GM18520 (cell line): ENCODE data around the gene GRHPR.
"Not testable (repeated sequence)": the region's sequence is repeated elsewhere in the genome, so short reads cannot be mapped to it uniquely, and the experiment has no call there.

Experiments used
- ATAC-seq: cut with Tn5 transposase; IDR thresholded peaks from one replicate; pipeline ENCODE4 v1.9.1; 2021; ENCODE audit not compliant: unreplicated experiment

Gene GRHPR

DNA sequence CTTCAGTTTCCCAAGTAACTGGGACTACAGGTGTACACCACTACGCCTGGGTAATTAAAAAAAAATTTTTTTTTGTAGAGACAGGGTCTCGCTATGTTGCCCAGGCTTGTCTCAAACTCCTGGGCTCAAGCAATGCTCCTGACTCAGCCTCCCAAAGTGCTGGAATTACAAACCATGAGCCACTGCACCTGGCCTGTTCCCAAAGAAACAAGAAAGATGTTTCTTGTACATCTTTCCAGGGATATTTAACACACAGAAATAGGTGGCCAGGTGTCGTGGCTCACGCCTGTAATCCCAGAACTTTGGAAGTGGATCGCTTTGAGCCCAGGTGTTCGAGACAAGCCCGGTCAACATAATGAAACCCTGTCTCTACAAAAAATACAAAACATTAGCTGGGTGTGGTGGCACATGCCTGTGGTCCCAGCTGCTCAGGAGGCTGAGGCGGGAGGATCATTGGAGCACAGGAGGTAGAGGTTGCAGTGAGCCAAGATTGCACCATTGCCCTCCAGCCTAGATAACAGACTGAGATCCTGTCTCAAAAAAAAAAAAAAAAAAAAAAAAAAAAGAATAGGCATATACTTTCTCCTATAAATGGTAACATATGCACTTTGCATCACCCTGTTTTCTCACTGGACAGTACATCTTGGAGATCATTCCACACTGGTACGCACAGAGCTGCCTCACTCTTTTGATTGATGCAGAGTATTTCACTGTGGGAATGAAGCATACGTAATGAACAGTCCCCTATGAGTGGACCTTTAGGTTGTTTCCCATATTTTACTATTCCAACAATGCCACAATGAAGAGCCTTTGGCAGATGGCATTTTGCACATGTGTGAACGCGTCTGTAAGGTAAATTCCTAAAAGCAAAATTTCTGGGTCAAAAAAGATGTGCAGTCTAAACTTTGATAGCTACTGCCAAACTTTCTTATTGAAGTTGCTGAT lies 2.0 kb upstream of the GRHPR start:
- ATAC-seq, result no peak

DNA sequence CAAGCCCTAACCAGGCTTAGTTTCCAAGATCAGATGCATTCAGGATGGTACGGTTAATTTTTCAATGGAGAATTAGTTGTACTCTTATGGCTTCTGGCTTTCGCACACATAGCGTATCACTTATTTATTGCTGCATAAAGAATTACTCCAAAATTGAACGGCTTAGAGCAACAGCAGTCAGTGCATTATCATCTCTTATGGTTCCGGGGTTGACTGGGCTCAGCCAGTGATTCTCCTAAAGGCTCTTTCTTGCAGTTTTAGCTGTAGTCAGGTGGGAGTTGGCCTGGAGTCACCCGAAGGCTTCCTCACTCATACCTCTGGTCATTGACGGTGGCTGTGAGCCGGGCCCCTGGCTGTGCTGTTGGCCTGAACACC lies 595 bp upstream of the GRHPR start:
- ATAC-seq, result no peak

DNA sequence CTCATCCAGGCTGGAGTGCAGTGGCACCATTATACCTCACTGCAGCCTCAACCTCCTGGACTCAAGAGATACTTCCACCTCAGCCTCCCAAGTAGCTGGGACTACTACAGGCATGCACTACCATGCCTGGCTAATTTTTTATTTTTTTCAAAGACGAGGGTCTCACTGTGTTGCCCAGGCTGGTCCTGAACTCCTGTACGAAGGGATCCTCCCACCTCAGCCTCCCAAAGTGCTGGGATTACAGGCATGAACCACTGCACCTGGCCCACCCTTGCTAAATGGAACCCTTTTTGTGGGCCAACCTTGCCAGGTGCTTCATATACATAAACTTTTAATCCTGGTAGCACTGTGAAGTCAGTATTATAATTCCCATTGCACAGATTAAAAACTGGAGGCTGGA lies 1.0 kb downstream of the GRHPR start:
- ATAC-seq, result no peak

DNA sequence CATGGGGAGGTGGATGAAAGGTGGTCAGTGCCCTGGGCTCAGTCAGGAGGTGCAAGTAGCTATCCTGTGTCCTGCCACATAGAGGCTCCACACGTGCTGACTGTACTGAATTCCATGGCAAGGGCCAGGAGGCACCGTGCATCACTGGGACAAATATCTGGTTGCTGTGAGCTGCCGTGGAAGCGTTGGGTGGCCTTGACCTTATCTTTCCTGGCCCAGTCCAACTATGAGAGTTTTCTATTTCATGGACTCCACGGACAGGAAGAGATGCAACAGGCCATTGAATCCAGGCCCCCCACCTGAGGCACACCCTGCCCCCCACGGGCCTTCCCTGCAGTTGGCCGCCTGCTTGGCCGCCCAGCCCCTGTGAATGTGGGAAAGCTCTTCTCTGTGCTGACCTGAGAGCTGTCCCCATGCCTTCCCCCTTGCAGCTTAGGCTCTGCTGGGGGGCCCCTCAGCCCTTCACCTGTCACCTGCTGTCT lies 1.7 kb downstream of the GRHPR start:
- no peak for ATAC-seq

DNA sequence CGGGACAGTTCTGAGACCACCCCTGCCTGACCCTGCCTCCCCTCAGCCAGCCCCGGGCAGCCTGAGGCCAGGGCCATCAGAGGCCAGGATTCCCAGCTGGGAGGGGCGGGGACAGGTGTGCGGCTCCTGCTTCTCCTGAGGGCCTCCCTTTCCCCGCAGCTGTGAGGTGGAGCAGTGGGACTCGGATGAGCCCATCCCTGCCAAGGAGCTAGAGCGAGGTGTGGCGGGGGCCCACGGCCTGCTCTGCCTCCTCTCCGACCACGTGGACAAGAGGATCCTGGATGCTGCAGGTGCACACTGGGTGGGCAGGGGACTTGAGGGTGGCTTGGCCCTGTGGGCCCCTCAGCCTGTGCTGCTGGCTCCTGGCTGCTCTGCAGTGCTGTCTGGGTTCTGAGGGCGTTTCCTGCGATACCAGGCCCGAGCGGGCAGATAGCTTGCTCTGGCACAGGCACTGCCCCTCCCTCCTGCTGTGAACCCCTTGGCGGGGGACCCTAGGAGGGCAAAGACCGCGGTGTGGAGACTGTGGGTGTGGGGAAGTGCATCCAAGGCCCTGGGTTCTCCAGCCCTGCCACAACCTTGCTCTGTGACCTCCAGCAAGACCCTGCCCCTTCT lies 2.3 kb downstream of the GRHPR start:
- ATAC-seq, result no peak

DNA sequence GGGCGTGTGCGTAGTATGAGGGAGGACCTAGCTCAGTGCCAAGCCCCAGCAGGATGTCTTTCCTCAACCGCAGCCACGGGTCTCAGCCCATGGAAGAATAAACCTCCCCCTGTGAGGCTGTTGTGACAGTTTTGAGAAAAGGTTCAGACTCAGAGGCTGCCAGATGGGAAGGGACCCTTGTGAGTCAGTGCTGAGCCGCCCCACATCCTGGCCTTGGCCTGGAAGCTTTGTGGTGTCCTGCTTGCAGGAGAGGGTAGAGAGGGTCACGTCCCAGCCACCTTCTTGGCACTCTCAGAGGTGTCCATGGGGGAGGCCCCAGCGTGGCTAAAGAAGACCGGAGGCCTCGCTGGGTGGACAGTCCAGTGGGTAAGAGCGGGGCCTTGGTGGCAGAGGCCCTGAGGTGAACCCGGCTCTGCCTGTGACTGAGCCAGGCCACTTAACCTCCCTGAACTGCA lies 2.8 kb downstream of the GRHPR start:
- ATAC-seq, result no peak

DNA sequence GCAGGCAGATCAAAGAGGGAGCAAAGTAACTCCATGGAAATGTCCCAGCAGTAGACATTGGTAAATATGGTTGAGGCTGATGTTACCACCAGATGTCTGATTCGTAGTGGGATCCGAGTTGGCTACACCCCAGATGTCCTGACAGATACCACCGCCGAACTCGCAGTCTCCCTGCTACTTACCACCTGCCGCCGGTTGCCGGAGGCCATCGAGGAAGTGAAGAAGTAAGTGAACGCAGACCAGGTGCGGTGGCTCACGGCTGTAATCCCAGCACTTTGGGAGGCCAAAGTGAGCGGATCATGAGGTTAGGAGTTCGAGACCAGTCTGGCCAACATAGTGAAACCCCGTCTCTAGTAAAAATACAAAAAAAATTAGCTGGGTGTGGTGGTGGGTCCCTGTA lies 3.9 kb downstream of the GRHPR start:
- not testable (repeated sequence) for ATAC-seq

DNA sequence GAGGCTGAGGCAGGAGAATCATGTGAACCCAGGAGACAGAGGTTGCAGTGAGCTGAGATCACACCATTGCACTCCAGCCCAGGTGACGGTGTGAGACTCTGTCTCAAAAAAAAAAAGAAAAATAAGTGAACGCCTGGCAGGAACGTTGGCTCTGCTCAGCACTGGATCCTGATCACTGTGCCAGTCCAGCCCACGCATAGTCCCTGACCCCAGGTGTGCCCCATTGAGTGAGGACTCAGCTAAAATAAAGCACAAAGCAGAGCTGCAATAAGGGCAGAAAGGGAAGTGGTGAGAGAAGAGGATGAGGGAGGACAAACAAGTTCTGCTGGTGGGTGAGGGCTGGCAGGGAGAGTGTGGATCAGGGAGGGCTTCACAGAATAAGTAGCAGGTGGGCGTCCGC lies 4.3 kb downstream of the GRHPR start:
- ATAC-seq, result no peak

DNA sequence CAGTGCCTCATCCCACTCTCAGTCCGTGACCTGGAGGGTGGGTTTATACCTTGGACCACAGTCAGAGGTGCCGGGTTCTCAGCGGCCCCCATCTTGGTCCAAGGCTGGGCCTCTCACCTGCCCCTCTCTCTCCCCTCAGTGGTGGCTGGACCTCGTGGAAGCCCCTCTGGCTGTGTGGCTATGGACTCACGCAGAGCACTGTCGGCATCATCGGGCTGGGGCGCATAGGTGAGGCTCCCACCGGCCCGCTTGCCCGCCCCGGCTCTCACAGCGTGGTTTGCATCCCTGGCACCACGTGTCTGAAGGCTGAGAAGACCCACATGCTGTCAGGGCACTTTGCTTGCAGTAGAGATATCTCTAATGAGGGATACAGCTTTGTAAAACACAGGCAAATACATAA lies 5.8 kb downstream of the GRHPR start:
- ATAC-seq, result no peak

DNA sequence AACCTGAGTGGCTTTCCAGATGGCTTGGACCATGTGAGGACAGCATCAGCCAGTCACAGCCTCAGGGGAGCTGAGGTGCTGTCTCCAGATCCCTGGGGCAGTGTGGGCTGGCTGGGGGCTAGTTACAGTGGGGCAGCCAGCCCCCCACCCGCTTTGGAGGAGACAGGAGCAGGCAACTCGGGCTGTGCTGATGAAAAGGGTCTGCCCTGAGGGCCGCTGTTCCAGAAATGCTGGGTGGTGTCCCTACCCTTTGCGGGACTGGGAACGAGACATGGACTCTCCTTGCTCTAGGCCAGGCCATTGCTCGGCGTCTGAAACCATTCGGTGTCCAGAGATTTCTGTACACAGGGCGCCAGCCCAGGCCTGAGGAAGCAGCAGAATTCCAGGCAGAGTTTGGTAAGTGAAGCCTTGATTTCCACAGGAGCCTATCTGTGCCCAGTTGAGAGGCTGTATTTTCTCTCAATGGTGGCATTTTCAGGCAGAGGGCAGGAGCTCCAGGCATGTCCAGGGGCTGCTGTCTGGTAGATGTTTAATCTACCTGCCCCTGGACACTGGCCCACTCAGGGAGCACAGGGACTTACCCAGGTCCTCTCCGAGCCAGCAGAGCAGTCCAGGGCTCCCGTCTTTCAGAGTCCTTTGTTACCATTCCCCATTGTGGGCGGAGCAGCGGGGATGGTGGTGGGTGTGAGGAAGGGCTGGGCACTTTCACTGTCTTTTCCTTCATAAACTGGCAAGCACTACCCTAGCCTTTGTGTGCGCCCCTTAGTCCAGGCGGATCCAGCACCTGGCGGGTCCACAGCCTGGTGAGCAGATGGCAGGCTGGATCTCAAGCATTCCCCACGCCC lies 7.2 kb downstream of the GRHPR start:
- ATAC-seq, result no peak

DNA sequence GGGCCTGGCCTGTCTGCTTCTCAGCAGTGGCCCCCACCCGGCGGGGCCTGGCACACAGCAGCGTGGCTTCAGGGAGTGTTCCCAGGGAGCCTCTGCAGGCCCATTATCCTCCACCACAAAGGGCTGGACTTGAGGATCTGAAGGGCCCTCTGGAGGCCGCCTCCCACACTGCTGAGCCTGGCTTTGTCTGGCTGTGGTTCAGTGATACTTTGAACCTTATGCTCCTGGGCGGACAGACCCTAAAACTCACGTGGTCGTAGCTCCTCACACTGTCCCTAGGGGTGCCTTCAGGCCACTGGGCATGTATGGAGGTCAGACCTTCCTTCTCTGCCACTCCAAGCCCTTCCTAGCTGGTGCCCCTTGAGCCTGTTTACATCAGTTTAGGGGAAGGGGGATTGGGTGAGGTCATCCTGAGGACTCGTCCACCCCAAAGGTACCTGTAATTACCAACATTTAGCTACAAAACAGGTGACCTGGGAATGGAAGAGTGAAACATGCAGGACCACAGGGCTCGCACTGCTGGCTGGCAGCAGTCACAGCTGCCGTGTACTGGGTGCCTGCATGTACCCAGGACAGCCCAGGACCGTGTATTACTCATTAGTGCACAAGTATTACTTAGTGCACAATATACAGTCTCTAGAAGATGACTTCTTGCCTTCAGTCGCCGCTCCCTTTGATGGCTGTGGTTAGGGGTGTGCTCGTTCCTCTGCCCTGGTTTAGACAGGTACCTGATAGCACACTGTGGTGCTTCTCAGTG lies 8.5 kb downstream of the GRHPR start:
- ATAC-seq, result no peak

DNA sequence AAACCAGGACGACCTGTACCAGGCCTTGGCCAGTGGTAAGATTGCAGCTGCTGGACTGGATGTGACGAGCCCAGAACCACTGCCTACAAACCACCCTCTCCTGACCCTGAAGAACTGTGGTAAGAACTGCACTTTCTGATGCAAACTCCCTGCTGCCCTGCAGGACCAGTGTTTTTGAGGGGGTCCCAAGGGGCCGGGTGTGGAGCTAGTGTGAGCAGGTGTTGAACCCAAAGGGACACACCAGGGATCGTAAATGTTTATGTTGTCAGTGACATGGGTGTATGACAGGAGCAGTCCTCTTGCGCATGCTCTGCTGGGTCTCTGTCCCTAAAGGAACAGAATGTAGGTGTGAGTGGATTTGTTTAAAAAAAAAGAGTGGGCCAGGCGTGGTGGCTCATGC lies 9.5 kb downstream of the GRHPR start:
- no peak for ATAC-seq

DNA sequence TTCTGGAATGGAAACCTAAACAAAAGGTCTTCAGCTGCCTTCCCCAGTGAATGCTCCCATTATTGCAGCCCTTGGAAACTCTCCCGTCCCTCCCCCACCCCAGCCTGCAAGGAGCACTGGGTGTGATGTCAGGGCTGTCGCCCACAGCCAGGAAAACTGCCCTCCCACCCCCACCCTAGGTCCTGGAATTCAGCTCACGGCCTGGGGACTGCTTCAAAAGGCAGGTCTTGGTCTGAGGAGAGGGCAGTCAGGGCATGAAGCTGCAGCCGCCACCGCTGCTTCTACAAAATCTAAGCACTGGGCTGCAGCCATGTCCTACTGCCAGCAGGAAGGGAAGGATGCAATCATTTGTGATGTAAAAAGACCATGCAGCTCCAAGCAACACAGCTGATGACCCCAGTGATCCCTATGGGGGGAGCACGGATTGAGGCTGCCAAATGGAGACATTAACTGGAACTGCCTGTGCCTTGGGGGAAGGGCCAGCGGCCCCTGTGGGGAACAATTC lies 11.4 kb downstream of the GRHPR start:
- ATAC-seq, result no peak

DNA sequence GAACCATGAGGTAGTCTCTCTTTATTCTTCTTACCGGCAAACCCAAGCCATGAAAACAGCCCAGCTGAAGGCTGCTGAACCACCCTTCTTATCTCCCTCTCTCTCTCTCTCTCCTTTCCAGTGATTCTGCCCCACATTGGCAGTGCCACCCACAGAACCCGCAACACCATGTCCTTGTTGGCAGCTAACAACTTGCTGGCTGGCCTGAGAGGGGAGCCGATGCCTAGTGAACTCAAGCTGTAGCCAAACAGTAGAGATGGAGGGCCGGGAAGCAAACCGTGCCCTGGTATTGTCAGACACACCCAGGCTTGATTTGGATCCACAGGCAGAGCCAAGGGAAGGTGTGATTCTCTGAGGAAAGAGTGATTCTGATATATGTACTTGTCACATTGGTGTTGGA lies 14.0 kb downstream of the GRHPR start:
- no peak for ATAC-seq

DNA sequence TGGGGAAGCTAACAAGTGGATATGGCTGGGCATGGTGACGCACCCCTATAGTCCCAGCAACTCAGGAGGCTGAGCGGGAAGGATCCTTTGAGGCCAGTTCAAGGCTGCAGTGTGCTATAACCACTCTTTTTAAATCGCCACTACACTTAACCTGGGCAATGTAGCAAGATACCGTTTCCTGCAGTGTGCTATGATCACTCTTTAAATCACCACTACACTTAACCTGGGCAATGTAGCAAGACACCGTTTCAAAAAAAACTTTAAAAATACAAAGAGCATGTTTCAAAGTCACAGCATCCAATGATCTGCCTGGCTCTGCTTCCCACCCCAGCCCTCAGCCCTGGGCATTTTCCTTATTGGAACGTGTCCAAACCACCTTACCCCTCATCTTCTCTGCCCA lies 14.5 kb downstream of the GRHPR start:
- no peak for ATAC-seq

DNA sequence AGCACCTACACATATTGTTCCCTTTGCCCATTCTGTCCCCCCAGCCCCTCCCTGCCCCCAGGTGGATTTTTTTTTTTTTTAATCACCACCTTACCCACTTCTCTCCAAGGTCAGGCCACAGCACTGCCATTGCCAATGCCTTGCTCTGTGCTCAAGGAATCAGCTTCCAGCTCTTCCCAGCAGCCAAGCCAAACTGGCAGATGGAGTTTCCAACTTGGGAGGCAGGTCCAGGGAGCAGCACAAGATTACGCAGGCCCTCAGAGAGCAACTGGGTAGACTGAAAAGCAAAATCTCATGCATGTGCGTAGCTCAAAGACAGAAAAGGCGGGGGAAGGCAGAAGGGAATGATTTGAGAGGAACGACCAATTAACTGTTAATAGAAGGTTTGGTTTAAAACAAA lies 15.1 kb downstream of the GRHPR start:
- ATAC-seq, result no peak

DNA sequence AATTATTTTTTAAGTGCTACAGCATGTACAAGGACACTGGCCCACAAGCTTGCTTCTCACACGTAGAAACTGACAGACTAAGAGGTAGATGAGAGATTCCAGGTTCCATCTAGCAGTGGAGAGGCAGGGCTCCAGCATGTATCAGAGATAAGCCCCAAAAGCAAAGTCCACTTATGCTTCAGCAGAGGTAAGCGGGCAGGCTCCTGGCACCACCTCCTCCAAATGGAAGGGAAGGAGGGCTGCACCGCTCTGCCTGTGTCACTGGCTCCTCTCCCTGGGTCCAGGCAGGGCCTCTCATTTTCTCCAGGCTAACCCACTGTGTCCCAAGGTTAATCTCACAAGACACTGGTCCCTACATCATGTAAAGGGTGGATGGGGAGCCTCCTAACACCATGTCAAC lies 15.9 kb downstream of the GRHPR start:
- no peak for ATAC-seq

DNA sequence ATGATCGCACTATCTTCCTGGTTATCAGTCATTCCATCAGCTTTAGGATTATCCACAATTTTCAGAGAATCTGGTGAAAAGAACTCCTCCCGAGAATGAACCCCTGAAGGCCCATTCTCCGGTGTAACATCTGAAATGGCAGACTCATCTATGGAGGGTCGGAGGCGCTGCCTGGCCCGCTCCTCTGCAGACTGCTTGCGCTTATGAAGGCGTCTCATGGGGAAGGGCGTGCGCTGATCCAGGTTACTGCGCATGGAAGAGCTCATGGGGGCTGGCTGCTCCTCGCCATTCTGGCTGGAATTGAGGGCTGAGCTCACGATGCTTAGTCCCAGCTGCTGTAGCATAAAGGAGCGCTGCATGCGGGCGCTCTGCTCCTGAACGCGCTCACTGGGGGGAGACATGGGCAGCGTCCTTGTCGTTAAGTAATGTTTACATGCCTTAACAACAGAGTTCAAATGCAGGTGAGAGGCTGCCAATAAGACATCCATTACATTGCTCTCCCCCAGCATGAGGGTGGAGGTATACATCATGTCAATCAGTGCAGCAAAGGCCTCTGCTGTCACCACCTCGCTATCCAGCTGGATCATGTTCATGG lies 19.4 kb downstream of the GRHPR start:
- ATAC-seq, result no peak

DNA sequence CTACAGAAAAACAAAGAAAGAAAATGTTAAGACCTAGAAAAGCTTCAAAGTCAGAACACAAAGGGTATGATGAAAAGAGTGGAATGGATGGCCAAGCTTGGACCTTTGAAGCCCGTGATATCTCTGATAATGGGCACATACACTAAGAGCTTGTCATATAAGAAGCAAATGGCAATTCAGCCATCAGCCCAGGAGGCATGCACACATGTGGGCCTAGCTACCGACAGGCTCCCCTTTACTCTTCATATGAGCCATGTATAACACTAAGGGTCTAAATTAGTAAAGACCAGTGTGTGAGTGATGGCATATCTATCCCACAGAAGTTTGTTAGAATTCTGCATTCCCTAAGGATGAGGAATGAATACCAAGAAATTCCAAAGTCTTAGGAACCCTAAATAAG lies 20.1 kb downstream of the GRHPR start:
- ATAC-seq, result no peak

DNA sequence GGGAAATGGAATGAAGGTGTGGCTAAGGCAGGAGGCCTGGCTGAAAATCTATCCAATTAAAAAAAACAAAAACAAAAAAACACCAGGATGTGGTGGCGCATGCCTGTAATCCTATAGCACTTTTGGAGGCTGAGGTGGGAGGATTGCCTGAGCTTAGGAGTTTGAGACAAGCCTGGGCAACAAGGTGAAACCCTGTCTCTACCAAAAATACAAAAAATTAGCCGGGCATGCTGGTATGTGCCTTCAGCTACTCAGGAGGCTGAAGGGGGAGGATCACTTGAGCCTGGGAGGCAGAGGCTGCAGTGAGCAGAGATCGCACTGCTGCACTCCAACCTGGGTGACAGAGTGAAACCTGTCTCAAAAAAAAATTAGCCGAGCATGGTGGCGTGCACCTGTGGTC lies 21.1 kb downstream of the GRHPR start:
- no peak for ATAC-seq
